ENCODE measurements around the gene S100PBP. TPM values are rescaled to one million over a fixed set of nuclear protein-coding genes. Genes with fewer than 3 reads are reported as not detected.

The S100PBP gene
- total RNA-seq, 3 donors from 2014 or later (not counting 1 experiment from before 2014, with no cell fraction given): 84.5 to 114 (median 85.5) TPM

DNA sequence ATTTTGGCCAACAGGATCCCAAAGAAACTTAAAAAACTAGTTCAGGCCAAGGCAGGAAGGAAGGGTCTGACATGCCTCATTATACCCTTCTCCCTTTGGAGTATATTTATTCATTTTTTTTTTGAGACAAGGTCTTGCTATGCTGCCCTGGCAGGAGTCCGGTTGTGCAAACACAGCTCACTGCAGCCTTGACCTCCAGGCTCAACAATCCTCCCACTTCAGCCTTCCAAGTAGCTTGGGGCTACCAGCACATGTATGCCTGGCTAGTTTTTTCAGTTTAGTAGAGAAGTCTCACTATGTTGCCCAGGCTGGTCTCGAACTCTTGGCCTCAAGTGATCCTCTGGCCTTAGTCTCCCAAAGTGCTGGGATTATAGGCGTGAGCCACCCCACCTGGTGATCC is 5.5 kb upstream of the S100PBP start:
- ATAC-seq (no peak), DNase-seq (no peak)
- Histone ChIP-seq H3K27ac (ENCODE audit: low read length) (no peak overlapping the region), H3K4me1 (ENCODE audit: control insufficient read depth, insufficient read depth, low read length) (peaks cover 39% of the 10 kb centered on the region), H3K4me3 (ENCODE audit: low read length) (no peak overlapping the region), H3K9me3 (ENCODE audit: control insufficient read depth, insufficient read depth, low read length) (no peaks in the 10 kb centered on the region), H3K27me3 (ENCODE audit: control insufficient read depth, insufficient read depth, low read length) (no peaks in the 10 kb centered on the region), H3K36me3 (ENCODE audit: control insufficient read depth, insufficient read depth, low read length) (peaks cover 35% of the 10 kb centered on the region)
- peaks cover 60 to 65% of the 10 kb centered on the region in 2 donors for H3K4me1 Mint-ChIP-seq
- H3K4me3 Mint-ChIP-seq: no peak overlapping the region
- no peaks in the 10 kb centered on the region for H3K27me3 Mint-ChIP-seq (ENCODE audit: low read depth in 2 of 2)
- TF ChIP-seq, protein P1, sequence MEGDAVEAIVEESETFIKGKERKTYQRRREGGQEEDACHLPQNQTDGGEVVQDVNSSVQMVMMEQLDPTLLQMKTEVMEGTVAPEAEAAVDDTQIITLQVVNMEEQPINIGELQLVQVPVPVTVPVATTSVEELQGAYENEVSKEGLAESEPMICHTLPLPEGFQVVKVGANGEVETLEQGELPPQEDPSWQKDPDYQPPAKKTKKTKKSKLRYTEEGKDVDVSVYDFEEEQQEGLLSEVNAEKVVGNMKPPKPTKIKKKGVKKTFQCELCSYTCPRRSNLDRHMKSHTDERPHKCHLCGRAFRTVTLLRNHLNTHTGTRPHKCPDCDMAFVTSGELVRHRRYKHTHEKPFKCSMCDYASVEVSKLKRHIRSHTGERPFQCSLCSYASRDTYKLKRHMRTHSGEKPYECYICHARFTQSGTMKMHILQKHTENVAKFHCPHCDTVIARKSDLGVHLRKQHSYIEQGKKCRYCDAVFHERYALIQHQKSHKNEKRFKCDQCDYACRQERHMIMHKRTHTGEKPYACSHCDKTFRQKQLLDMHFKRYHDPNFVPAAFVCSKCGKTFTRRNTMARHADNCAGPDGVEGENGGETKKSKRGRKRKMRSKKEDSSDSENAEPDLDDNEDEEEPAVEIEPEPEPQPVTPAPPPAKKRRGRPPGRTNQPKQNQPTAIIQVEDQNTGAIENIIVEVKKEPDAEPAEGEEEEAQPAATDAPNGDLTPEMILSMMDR (IDR thresholded peaks at IDR 0.05): no peak
- peaks cover 12% of the 10 kb centered on the region for H3K36me3 Mint-ChIP-seq
- H3K9me3 Mint-ChIP-seq: no peaks in the 10 kb centered on the region
- 99% methylated on average over 3 of the region's 3 CpGs for WGBS (ENCODE audit: insufficient coverage)
- intact Hi-C loops (cut with micrococcal nuclease): no loop called here
- peak overlapping the region; percentile 17 to 27 for H3K27ac Mint-ChIP-seq

DNA sequence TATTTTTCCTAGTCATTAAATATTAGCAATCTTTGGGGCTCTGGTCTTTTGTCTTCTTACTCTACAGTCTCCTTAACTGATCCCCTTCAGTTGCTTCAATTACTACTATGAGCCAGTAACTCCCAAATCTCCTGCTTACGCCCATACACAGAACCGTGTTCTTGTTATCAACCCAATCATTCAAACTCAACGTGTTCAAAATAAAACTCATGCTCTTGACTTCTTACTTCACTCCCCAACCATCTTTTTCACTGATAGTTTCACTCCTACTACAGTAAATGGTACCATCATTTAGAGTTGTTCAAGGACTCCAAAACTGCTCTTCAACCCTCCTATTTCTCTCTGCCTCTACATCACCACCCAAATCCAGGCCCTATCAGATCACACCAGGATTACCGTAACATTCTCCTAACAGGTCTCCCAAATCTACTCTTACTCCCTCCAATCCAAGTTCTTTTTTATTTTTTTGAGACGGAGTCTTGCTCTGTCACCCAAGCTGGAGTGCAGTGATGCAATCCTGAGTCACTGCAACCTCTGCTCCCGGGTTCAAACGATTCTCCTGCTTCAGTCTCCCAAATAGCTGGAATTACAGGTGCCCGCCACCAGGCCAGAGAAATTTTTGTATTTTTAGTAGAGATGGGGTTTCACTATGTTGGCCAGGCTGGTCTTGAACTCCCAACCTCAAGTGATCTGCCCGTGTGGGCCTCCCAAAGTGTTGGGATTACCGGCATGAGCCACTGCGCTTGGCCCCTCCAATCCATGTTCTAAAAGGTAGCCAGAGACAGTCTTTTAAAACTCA is 3.3 kb upstream of the S100PBP start:
- Mint-ChIP-seq H3K27me3 (ENCODE audit: low read depth in 2 of 2) (no peaks in the 10 kb centered on the region), H3K27ac (peak overlapping the region; percentile 16 to 82), H3K9me3 (no peaks in the 10 kb centered on the region), H3K36me3 (peaks cover 6% of the 10 kb centered on the region), H3K4me1 (peaks cover 67 to 74% of the 10 kb centered on the region in 2 donors), H3K4me3 (peak overlapping the region; percentile 10)
- no peak for DNase-seq
- TF ChIP-seq, protein P1 (IDR thresholded peaks at IDR 0.05): no peak
- no peaks in the 10 kb centered on the region for H3K9me3 ChIP-seq (ENCODE audit: control insufficient read depth, insufficient read depth, low read length)
- ATAC-seq: no peak
- H3K27ac ChIP-seq (ENCODE audit: low read length): no peak overlapping the region
- H3K4me3 ChIP-seq (ENCODE audit: low read length): no peak overlapping the region
- H3K4me1 ChIP-seq (ENCODE audit: control insufficient read depth, insufficient read depth, low read length): peaks cover 50% of the 10 kb centered on the region
- WGBS (ENCODE audit: insufficient coverage): 93% methylated on average over 11 of the region's 11 CpGs
- H3K27me3 ChIP-seq (ENCODE audit: control insufficient read depth, insufficient read depth, low read length): no peaks in the 10 kb centered on the region
- peaks cover 18% of the 10 kb centered on the region for H3K36me3 ChIP-seq (ENCODE audit: control insufficient read depth, insufficient read depth, low read length)
- intact Hi-C loops (cut with micrococcal nuclease): no loop called here

DNA sequence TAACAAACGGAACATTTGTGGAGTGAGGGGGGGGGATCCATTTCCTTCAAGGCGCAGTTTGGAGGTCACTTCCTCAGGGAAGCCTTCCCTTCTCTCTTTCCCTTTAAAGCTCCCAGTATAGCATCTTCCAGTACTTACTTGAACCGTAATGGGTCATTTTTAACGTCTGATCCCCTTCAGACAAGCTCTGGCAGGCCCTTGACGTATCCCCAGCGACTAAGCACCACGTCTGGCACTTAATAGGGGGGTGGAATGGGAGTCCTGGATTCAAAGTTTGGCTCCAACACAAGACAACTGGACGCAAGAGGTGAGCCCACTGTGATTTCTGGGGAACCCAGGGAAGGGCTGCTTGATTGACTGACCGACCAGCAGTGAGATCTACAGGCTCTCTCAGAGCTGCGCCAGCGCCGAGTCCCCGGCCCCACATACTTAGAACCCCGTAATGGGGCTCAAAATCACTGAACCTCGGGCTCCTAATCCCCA is 736 bp upstream of the S100PBP start:
- intact Hi-C loops (cut with micrococcal nuclease): loop anchor here (1.0 to 2.0 kb wide), 2 partner anchors 17 to 166 kb away; partner anchors contain the start of genes RBBP4 and ZBTB8OS
- peak overlapping the region; percentile 81 for H3K27ac ChIP-seq (ENCODE audit: low read length)
- DNase-seq: no peak
- H3K36me3 ChIP-seq (ENCODE audit: control insufficient read depth, insufficient read depth, low read length): peaks cover 3% of the 10 kb centered on the region
- no peaks in the 10 kb centered on the region for H3K27me3 Mint-ChIP-seq (ENCODE audit: low read depth in 2 of 2)
- H3K27me3 ChIP-seq (ENCODE audit: control insufficient read depth, insufficient read depth, low read length): no peaks in the 10 kb centered on the region
- peak overlapping the region; percentile 82 to 87 for H3K27ac Mint-ChIP-seq
- peak overlapping the region; percentile 95 for H3K4me3 Mint-ChIP-seq
- H3K36me3 Mint-ChIP-seq: no peaks in the 10 kb centered on the region
- peak in 1 of 3 donors; percentile 8 for ATAC-seq
- H3K9me3 Mint-ChIP-seq: no peaks in the 10 kb centered on the region
- TF ChIP-seq, protein P1 (IDR thresholded peaks at IDR 0.05): no peak
- peaks cover 62 to 70% of the 10 kb centered on the region in 2 donors for H3K4me1 Mint-ChIP-seq
- H3K4me1 ChIP-seq (ENCODE audit: control insufficient read depth, insufficient read depth, low read length): peaks cover 60% of the 10 kb centered on the region
- WGBS (ENCODE audit: insufficient coverage): 0% methylated on average over 14 of the region's 15 CpGs
- no peaks in the 10 kb centered on the region for H3K9me3 ChIP-seq (ENCODE audit: control insufficient read depth, insufficient read depth, low read length)
- peak overlapping the region; percentile 82 for H3K4me3 ChIP-seq (ENCODE audit: low read length)
